ENCODE results near the gene GABARAPL2.
"Not testable (repeated sequence)": the region's sequence is repeated elsewhere in the genome, so short reads cannot be mapped to it uniquely, and the experiment has no call there.

Gene GABARAPL2

DNA sequence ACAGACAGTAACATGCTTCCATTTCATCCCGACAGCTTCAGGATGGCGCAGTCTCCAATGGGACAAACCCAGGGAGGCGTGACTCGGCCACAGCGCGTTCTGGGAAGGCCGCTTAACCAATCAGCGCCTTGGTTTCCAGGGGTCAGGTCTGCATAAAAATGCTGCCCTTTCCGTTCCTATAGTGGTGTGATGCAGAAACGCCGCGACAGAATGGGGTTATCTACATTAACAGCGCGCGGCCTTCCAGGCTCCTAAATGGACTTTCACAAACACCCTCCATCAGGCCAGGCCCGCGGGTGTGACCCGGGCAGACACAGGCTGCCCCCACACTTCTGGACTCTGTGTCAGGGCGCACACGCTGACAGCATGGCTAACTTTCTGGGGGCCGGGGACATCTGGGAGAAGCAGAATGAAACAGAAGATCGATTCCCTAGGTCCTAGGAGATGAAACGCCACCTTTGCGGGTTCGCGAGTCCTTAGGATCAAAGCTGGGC is 10.9 kb upstream of the GABARAPL2 start:
- peak; percentile 69 for DNase-seq

DNA sequence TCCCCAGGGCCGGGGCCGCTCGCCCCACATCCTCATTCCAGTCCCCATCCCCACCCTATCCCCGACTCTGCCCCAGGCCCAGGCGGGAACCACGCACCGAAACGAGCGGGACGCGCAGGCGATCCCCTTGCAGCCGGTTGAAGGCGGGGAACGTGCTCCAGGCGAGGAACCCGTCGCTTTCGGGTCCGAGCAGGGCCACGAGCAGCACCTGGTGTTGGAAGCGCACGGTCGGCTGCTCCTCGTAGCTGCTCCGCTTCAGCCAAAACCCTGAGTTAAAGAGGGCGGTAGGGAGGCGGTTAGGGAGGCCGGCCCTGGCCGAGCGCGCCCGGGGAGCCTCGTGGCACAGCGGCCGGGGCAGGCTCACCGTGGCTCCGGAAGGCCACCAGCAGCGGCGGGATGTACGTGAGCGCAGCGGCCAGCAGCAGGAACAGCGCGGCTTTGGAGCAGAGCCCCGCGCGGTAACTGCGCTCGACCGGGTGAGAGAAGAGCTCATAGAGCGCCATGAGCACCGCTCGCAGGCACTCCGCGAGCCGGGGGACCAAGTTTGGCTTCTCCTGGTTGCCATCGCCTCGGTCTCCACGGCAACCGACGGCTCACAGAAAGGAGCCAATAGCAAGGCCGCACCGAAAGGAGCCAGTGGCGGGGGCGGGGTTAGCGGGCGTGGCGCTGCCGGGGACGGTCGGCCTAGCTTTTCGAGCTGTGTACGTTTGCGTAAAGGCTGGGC is 10.3 kb upstream of the GABARAPL2 start, which contains the start of gene TMEM231:
TMEM231 (minus strand) TSS at position 546 of the 724 bp plus-strand sequence; CDS start at position 503, 43 bp downstream.
- DNase-seq, result peak; percentile 82

DNA sequence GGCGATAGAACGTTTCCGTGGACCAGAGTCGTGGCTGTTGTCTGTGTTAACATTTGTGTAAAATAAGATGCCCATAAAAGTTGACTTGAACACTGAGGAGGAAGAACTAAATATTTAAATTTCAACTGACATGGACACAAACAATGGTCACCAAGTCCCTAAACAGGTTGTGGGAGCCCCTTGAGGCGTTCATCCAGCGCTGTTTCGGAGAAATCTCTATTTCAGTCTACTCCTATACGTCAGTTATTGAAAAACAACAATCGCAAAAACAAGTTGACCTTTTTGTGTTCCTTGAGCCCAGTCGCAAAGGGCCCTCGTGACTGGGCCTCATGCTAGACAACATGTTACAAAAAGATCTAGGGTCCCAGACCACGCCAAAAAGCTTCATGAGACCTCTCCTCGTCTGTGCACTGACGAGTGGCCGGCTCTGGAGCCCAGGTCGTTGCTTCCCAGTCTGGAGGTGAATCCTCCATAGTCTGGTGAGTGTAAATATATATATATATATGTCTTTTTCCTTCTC is 9.7 kb upstream of the GABARAPL2 start:
- no peak for DNase-seq

DNA sequence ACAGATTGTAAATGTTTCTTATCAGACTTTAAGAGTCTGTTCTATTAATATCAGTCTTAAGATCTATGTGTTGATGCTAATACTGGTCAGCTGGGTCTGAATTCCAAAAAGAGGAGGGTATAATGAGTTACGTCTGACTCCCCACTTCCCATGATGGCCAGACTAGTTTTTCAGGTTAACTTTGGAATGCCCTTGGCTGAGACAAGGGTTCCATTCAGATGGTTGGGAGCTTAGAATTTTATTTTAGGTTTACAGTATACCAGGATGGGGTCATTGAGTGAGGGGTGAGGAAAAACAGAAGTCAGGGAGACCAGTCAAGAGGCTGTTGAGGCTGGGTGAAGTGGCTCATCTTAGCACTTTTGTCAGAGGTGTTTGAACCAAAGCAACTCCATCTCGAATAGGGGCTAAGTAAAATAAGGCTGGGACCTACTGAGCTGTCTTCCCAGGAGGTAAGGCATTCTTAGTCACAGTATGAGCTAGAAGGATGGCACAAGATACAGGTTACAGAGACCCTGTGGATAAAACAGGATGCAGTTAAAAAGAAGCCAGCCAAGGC is 7.3 kb upstream of the GABARAPL2 start:
- no peak for DNase-seq

DNA sequence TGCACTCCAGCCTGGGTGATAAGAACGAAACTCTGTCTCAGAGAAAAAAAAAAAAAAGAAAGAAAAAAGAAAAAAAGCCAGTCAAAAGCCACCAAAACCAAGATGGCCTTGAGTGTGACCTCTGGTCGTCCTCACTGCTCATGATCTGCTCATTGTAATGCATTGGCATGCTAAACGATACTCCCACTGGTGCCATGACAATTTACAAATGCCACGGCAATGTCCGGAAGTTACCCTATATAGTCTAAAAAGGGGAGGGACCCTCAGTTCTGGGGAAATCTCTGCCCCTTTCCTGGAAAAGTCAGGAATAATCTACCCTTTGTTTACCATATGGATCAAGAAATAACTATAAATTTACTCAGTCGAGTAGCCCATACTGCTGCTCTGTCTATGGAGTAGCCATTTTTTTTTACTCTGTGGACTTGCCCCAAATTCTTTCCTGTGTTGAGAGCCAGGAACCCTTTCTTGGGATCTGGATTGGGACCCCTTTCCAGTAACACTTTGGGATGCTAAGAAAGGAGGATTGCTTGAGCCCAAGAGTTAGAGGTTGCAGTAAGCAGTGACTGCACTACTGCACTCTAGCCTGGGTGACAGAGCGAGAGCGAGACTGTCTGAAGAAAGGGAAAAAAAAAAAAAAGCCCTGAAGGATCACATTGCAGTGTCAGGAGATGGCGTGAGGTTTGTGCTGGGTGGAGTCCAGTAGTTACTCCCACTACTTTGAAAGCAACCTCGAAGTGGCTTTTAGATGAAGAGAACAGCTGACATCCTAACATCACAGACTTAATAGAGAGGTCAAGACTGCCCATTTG is 6.4 kb upstream of the GABARAPL2 start:
- no peak for DNase-seq

DNA sequence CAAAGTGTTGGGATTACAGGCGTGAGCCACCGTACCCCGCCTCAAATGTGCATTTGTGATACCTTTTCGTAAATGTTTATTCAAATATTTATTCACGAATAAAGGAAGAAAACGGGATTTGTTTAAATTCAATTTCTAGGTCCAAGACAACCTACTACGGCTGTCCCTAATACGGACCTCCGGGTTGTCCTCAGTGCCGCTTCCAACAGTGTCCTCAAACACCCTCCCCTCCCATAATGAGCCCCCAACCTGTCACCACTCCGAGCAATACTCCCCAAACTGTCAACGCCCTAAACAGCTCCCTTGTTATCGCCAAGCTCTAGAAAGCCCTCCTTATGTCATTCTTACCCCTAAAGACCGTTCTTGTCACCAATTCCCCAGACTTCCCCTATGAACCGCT is 539 bp upstream of the GABARAPL2 start:
- no peak for DNase-seq

DNA sequence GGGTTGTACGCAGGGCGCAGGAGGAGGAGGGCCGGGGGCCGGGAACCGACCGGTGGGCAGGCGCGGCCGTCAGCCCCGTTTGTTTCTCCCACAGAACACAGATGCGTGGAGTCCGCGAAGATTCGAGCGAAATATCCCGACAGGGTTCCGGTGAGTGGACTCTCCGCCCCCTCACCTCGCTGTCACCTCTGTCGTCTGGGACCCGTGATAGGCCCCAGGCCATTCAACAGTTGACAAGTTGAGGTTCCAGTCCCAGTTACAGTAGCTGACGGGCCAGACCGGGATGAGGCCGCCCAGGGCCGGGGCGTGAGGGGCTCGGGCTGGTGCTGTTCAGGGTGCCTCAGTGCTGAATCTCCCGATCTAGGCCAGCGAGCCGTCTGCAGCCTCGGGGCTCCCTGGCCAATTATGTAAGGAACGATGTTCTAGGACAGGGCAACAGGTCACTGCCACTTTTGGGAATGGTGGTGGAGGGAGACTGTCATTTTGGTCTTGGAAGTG is 628 bp downstream of the GABARAPL2 start:
- DNase-seq, result no peak

DNA sequence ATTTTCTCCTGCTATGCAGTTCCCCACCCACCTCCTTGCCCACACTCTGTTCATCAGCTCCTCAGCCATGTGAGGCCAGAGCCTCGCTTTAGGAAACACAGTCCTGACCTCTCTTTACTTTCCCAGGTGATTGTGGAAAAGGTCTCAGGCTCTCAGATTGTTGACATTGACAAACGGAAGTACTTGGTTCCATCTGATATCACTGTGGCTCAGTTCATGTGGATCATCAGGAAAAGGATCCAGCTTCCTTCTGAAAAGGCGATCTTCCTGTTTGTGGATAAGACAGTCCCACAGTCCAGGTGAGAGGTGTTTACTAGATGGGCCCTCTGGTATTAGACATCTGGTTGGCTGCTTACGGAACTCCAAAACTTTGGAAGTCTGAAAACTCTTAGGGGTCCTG is 1.7 kb downstream of the GABARAPL2 start:
- no peak for DNase-seq

DNA sequence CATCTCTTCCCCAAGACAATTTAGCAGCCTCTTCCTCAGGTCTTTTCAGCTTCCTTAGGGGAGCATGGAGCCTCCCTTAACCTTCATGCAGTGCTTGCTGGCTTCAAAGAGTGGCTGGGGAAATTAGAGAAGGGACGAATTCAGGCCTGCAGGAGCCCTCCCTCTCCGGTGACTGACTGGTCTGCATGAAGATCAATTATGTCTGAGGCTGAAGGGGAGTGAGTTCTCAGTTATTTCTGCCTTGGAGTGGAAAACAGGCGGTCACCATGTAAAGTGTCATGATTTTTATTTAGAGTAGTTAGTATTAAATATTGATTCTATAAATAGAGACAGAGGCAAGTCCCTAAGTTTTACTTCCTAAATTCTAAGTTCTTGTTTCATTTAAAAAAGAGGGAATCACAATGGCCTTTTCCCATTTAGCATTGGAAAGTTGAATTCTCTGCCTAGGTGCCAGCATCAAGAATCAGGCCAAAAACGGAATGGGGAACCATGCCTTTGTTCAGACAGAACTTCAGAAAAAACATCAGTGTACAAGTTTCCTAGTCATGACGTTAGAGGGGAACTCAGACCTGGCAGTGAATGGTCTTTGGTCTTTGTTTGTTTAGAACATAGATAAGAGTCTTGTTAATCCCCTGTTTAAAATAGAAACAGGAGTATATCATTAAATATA is 4.4 kb downstream of the GABARAPL2 start:
- DNase-seq, result no peak

DNA sequence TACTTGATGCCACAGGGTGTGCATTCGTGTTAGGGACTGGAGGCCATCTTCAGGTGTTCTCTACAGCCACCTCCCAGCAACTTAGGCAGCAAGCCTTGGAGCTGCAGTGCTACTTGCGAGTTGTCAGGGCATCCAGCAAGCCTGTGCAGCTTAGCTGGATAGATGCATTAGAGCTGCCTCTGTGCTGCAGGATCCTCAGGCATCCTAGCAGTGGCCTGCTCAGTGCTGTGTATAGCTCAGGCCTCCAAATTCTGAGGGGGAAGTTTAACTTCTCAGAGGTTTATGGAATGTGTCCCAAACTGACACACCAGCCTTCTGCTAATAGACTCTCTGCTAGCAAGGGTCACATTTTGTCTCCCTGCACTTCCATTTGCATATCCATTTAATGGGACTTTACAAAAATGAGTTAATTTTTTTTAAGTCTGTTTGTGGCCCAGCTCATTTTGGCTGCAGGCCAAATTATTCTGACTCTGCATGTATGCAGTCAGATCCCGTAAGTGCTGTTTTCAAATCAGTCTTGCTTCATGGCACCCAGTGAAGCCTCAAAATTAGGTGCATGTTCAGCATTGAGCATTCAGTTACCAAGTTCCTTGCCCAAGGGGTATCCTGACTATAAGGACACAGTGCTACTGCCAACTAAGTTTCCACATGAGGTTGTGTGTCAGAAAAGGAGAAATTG is 6.8 kb downstream of the GABARAPL2 start:
- DNase-seq, result no peak

DNA sequence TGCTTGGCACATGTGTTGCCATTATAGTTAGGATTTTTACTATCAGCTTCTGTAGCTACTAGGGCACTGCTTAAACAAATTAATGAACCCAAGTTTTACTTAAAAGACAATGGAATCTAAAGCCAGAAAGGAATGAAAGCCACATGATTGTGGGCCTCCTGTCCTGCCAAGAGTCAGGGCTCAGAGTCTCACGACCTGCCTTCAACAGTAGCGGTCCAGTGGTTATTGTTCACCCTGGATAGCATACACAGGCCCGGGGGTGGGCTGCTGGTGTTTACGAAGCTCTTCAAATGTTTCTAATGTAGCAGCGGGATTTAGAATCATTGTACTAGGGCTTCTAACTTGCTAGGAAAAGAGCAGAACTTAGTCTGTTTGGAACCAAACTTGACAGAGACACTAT is 7.8 kb downstream of the GABARAPL2 start:
- DNase-seq, result no peak

DNA sequence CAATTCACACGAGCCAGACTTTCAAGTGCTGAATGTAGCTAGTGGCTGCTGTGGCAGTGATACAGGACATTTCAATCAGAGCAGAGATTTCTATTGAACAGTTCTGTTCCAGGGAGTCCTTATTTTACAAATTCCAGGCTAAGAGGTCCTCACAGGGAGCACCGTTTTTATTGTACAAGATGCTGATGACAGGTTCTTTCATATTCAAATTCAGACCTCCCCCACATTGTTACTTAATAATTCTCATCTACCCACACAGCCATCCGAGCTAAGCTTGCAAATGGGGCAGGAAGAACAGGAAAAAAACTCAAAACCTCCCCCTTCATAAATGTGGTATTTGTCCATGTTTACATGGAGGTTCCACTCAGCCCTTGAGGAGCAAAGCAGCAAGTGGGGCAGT is 9.8 kb downstream of the GABARAPL2 start:
- DNase-seq, result no peak

DNA sequence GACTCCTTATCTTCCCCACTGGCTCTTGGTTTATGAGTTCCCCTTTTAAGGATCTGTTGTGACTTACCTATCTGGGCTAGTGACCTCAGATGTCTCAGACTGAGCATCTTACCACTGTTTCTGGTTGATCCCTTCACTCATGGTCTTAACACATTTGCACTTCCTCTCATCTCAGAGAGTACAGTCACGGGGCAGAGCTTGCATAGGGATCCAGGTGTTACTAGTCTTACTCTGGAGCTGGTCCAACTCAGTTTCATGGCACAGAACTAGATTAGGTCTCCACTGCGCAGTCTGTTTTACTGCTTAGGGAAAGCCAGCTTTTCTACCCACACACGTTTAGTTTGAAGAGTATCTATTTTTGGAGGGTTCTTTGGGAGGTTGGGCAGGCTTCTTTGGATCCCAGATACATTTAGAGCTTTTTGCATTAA is 10.2 kb downstream of the GABARAPL2 start:
- DNase-seq, result no peak

DNA sequence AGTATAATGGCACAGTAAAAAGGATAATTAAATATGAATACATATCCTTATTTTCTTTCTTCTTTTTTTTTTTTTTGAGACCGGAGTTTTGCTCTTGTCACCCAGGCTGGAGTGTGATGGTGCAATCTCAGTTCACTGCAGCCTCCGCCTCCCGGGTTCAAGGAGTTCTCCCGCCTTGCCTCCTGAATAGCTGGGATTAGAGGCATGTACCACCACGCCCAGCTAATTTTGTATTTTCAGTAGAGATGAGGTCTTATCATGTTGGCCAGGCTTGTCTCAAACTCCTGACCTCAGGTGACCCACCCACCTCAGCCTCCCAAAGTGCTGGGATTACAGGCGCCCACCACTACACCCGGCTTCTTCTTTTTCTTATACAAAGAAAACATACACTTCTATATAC is 12.0 kb downstream of the GABARAPL2 start:
- no peak for DNase-seq

DNA sequence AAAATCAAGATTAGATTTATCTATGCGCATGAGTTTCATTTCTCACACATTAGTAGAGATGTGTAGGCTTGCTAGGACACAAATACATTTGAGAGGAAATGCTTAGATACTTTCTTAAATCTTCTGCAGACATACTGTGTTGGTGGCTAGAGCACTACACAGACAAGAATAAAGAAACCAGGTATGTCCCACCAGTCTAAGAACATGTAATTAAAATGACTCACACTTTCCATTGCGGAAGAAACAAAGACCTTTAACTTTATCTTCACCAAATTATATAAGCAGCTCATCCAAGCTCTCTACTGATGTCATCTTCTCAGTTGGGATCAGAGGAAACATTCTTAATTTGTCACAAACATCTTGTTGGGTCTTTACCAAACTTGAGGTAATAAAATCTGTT is 12.5 kb downstream of the GABARAPL2 start:
- DNase-seq, result no peak

DNA sequence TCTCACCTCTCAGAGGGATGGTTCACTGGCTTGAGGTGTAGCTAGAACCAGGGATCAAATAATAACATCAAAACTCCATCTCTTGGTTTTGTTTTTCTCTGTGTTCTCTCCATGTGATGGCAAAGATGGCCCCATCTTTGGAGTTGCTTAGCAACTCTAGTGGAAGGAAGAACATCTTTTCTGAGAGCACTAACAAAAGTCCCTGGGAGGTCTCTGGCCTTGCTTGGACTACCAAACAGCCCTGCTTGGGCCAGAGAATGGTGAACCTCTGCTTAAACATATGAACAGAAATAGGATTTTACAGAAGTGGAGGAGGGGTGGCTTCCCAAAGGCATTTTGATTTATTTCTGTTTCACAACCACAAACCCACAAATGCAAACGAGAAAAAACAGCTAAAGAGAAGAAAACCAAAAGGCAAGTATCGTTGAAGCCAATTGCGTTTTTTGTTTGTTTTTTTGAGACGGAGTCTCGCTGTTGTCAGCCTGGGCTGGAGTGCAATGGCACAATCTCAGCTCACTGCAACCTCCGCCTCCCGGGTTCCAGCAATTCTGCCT is 13.2 kb downstream of the GABARAPL2 start:
- no peak for DNase-seq

DNA sequence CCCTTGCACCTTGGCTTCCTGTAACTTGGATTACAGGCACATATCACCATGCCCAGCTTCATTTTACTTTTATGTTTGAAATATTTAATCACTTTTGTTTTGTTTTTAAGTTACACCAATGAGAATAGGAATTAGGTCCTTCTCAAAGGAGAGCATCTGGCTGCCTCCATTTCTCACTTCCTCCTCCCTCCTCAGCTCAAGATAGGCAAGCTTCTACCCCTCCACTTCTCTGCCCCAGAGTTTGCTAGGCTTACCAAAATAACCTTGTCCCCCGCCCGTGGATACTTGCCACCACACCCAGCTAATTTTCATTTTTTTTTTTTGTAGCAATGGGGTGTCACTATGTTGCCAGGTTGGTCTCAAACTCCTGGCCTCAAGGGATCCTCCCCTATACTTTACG is 17.9 kb downstream of the GABARAPL2 start:
- no peak for DNase-seq

DNA sequence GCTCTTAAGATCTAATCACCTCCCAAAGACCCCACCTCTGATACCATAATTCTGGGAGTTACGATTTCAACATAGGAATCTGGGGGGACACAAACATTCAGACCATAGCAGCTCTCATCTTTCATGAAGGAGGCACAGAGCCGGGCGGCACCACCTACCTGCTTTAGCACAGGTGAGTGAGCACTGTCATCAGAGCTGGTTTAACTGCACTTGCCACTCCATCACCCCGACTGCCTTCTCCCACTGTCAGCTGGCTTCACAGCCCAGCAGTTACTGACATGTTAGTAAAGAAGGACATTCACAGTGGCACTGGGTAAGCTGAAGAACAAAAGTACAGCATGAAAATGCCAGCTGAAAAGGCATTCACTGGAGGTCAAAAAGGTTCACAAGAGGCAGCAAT is 22.5 kb downstream of the GABARAPL2 start:
- DNase-seq, result no peak

DNA sequence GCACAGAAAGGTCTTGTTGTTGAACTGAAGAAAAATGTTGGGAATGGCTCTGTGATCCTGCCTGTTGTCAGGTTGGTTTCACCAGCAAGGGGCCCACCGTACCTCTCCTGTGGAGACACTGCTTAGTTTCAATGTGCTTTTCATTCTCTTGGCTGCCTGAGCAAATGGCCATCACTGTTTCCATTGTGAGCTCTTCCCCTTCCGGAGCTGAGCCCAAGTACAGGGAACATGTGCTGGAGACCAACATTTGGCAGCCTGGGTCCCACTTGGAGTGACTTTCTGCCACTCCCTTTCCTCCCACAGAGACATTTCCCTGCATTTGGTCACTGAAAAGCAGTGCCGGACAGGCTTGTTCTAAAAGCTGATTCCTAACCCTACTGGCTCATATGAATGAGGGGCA is 23.1 kb downstream of the GABARAPL2 start:
- no peak for DNase-seq

DNA sequence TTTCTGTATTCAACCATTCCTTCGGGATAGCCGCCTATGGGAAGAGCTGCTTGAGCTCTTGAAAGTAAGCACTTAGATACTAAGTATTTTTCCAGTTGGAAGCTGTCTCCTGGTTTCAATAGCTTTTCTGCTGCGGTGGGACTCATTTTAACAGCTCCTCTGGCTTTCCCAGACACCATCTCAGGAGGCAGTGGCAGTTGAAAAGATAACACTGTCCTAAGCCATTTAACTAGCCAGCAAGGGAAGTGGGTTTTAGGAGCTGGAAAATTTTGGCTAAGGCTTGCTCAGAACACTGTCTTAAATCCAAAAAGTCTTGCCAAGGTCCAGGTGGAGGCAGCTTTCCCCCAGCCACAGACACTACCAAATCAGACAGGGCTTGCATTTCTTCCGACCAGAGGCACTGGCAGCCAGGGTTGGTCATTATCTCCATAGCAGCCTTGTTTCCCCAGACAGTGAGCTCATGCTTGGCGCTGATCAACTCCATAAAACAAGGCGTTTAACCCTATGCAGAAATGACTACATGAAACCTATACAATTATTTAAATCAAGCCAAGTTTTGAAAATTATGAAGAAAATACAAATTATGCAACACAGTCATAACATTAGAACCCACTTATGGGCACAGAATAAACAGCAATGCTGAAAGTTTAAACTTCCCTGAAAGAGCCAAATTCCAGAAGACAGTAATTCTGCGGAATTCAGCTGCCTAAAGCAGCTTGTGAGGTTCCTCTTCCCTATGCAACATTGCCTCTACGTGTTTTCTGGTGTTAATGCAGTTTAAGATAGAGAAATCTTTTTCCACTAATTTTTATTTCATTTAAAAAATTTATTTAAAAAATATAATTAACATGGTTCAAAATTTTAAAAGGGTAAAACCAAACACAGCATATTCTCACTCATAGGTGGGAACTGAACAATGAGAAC is 25.0 kb downstream of the GABARAPL2 start:
- no peak for DNase-seq

DNA sequence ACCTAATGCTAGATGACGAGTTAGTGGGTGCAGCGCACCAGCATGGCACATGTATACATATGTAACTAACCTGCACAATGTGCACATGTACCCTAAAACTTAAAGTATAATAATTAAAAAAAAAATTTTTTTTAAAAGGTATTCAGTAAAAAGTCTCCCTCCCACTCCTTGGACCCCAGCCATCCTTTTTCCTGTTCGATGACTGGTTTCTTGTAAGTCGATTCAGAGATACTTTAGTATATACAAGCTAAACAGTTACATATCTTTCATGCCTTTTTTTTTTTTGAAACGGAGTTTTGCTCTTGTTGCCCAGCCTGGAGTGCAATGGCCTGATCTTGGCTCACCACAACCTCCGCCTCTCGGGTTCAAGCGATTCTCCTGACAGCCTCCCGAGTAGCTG is 25.7 kb downstream of the GABARAPL2 start:
- not testable (repeated sequence) for DNase-seq

All from NCI-H510A treated with DMSO at 0.1 percent for 48 hours (cell line).